Lower leg skin (tissue), 4 donors: Measurements from ENCODE around the gene MRPL12. TPM values are rescaled to one million over a fixed set of nuclear protein-coding genes. Genes with fewer than 3 reads are reported as not detected.

Experiments used
- DNase-seq, 2 donors: peaks; one replicate each; pipeline ENCODE4 v3.0.0-alpha.2; 2019; ENCODE audit warnings: low spot score in 2 of 2
- H3K4me3 ChIP-seq: fragments of 200-600 bp; sonication (generic); 2 replicates; pipeline ENCODE4 v1.5.1; 2017; ENCODE audit warnings: mild to moderate bottlenecking, low read depth; ENCODE audit not compliant: poor library complexity, severe bottlenecking
- POLR2A ChIP-seq, 2 donors: fragments of 450-650 bp; IDR thresholded peaks; one replicate each; pipeline ENCODE4 v1.6.1; 2016 to 2017; ENCODE audit warnings: antibody characterized with exemption in 2 of 2, mild to moderate bottlenecking in 1 of 2, moderate library complexity in 1 of 2
- WGBS, 2 donors: methylation state at CpG; one replicate each; pipeline ENCODE4 v1.1.5; 2018; 5-methylcytosine and 5-hydroxymethylcytosine counted together
- intact Hi-C: fragments of 100-400 bp; cut with DNase I; formaldehyde crosslinking; loops from one replicate; pipeline ENCODE4 v1.15.0; 2023; ENCODE audit warnings: low total_unique reads
- total RNA-seq, 4 donors: library from RNA; depleted of rRNA; stranded (reverse); fragments of >200 nt; gene quantifications; one replicate each; pipeline ENCODE4 v1.1.0, GENCODE V29; 2016
- TF ChIP-seq, protein P1 (sequence below), 3 donors: fragments of 450-650 bp; IDR thresholded peaks; one replicate each; pipeline ENCODE4 v1.5.1; 2016; ENCODE audit warnings: antibody characterized with exemption in 3 of 3, mild to moderate bottlenecking in 3 of 3, moderate library complexity in 2 of 3

The MRPL12 gene
- total RNA-seq, 4 donors from 2014 or later: 39.5 to 64.0 (median 43.1) TPM

DNA sequence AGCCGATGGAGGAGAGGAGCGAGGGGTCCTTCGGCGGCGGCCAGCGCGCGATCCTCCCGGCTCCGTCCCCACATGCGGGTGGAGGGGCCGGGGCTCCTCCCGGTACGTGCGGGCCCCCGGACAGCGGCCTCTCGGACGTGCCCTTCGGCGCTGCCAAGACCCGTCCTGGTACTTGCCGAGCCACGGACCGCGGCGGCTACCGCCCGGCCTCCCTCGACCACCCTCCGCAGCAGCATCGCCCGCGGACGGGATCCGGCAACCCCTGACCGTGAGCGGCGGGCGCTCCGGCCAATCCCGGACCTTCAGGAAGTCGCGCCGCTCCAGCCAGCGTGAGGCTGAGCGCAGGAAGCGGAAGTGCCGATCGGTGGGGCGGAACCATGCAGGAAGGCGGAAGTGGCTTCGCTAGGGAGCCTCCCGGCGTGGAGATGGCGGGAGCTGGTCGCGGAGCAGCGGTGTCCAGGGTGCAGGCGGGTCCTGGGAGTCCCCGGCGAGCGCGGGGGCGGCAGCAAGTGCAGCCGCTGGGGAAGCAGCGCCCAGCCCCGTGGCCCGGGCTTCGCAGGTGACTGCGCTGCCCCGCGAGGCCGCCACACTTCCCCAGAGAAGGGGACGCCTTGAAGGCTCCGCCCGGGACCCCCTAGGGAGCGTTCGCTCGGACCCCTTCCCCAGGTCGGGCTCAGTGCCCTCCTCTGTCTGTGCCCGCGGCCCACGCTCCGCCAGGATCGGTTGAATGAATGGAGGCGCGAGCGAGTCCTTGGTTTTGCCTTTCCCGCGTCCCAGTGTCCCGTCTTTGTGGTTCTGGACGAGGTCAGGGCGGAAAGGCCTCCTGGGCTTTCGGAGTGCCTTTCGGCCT lies 36.6 kb upstream of the MRPL12 start, which contains the start of the genes CCDC137 and OXLD1:
Gene CCDC137, plus strand, starts transcription at position 396 of the 850 bp plus-strand sequence. Its CDS starts 30 bp downstream, at position 426.
Gene OXLD1, minus strand, starts transcription at position 264 of the 850 bp plus-strand sequence. Its CDS starts 28 bp downstream, at position 236.
- H3K4me3 ChIP-seq: peak within 1 kb of the TSS; percentile 91
- peak in 1 of 2 donors; percentile 23 for TF ChIP-seq POLR2A (IDR thresholded peaks at IDR 0.05)
- TF ChIP-seq, protein P1, sequence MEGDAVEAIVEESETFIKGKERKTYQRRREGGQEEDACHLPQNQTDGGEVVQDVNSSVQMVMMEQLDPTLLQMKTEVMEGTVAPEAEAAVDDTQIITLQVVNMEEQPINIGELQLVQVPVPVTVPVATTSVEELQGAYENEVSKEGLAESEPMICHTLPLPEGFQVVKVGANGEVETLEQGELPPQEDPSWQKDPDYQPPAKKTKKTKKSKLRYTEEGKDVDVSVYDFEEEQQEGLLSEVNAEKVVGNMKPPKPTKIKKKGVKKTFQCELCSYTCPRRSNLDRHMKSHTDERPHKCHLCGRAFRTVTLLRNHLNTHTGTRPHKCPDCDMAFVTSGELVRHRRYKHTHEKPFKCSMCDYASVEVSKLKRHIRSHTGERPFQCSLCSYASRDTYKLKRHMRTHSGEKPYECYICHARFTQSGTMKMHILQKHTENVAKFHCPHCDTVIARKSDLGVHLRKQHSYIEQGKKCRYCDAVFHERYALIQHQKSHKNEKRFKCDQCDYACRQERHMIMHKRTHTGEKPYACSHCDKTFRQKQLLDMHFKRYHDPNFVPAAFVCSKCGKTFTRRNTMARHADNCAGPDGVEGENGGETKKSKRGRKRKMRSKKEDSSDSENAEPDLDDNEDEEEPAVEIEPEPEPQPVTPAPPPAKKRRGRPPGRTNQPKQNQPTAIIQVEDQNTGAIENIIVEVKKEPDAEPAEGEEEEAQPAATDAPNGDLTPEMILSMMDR (IDR thresholded peaks at IDR 0.05): no peak
- 0 to 1% methylated on average over 45 to 73 of the region's 96 CpGs for WGBS, 2 donors
- DNase-seq: peak; percentile 93 to 99
- intact Hi-C loops: no loop called here

DNA sequence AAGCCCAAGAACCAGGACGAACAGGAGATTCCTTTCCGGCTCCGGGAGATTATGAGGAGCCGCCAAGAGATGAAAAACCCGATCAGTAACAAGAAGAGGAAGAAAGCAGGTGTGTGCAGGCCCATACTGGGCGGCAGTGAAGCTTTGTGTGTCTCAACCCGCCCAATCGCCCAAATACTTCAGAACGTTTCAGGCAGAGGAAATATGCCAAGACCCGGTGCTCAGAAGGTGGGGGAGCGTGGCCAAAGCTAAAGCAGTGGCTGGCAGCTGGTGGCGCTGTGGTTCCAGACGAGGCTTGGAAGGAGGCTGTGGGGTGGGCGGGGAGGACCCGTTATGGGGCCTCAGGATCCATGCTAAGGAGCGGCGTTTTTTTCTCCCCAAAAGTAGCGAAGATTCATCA lies 35.4 kb upstream of the MRPL12 start:
- intact Hi-C loops: no loop called here
- peak in 1 of 2 donors; percentile 52 for DNase-seq
- 61 to 62% methylated on average over 18 of the region's 18 CpGs for WGBS, 2 donors
- no peak overlapping the region for H3K4me3 ChIP-seq
- TF ChIP-seq POLR2A (IDR thresholded peaks at IDR 0.05): no peak
- TF ChIP-seq, protein P1 (IDR thresholded peaks at IDR 0.05): no peak

GRCh38 chr17:81672504-81672903 lies 30.7 kb upstream of the MRPL12 start:
- TF ChIP-seq, protein P1 (IDR thresholded peaks at IDR 0.05): no peak
- TF ChIP-seq POLR2A (IDR thresholded peaks at IDR 0.05): no peak
- DNase-seq: no peak

DNA sequence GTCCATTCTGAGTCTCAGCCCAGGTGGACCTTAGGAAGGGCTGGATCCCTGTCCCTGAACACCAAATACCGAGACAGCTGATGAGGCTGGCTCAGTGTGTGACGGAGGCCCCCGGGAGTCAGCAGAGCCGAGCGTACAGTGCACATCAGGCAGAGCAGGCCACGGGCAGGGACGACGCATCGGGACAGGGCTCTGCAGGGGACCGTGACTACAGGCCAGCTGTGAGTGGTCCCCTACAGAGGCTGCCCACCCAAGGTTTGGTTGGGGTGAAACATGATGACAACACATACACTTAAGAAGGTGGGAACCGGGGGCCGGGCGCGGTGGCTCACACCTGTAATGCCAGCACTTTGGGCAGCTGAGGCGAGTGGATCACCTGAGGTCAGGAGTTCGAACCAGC lies 30.2 kb upstream of the MRPL12 start:
- intact Hi-C loops: no loop called here
- DNase-seq: no peak
- no peak overlapping the region for H3K4me3 ChIP-seq
- 89 to 93% methylated on average over 16 of the region's 16 CpGs for WGBS, 2 donors
- TF ChIP-seq POLR2A (IDR thresholded peaks at IDR 0.05): no peak
- TF ChIP-seq, protein P1 (IDR thresholded peaks at IDR 0.05): no peak

More at GRCh38 chr17:81672504-81672903, 30.7 kb upstream of the MRPL12 start:
- intact Hi-C loops: no loop called here
- WGBS, 2 donors: 80 to 81% methylated on average over 13 to 18 of the region's 18 CpGs
- no peak overlapping the region for H3K4me3 ChIP-seq

- 74 to 81% methylated on average over 18 of the region's 18 CpGs for WGBS, 2 donors
- intact Hi-C loops: no loop called here
- DNase-seq: no peak
Observed at GRCh38 chr17:81673561-81674258, 29.5 kb upstream of the MRPL12 start.

More at GRCh38 chr17:81673561-81674258, 29.5 kb upstream of the MRPL12 start:
- no peak overlapping the region for H3K4me3 ChIP-seq
- no peak for TF ChIP-seq POLR2A (IDR thresholded peaks at IDR 0.05)
- TF ChIP-seq, protein P1 (IDR thresholded peaks at IDR 0.05): no peak
